Hepatocyte (in vitro differentiated cells): ENCODE results near the gene MYO1B. TPM values are rescaled to one million over a fixed set of nuclear protein-coding genes. Genes with fewer than 3 reads are reported as not detected.

ENCODE experiments used
- DNase-seq: peaks from one replicate; pipeline ENCODE4 v3.0.0-alpha.2; 2016; ENCODE audit warnings: low spot score
- H2AFZ ChIP-seq: fragments of 200-600 bp; sonication (generic); 2 replicates; pipeline ENCODE4 v1.6.0; 2016; ENCODE audit warnings: antibody characterized with exemption, mild to moderate bottlenecking
- H3K27ac ChIP-seq: fragments of 200-600 bp; sonication (generic); 2 replicates; pipeline ENCODE4 v1.5.1; 2016; ENCODE audit warnings: mild to moderate bottlenecking
- H3K27me3 ChIP-seq: fragments of 200-600 bp; sonication (generic); 2 replicates; pipeline ENCODE4 v1.6.1; 2016
- H3K36me3 ChIP-seq: fragments of 200-600 bp; sonication (generic); replicated peaks from 2 replicates; pipeline ENCODE4 v1.5.1; 2016; ENCODE audit warnings: low read depth; ENCODE audit not compliant: insufficient read depth
- H3K4me1 ChIP-seq: fragments of 200-600 bp; sonication (generic); 2 replicates; pipeline ENCODE4 v1.5.1; 2016; ENCODE audit warnings: mild to moderate bottlenecking, moderate library complexity; ENCODE audit not compliant: insufficient read depth
- H3K4me2 ChIP-seq: fragments of 200-600 bp; sonication (generic); 2 replicates; pipeline ENCODE4 v1.6.0; 2016
- H3K4me3 ChIP-seq: fragments of 200-600 bp; sonication (generic); 2 replicates; pipeline ENCODE4 v1.5.1; 2016; ENCODE audit warnings: mild to moderate bottlenecking
- H3K79me2 ChIP-seq: fragments of 200-600 bp; sonication (generic); 2 replicates; pipeline ENCODE4 v1.6.0; 2017; ENCODE audit warnings: mild to moderate bottlenecking
- H3K9me2 ChIP-seq: fragments of 200-600 bp; sonication (generic); replicated peaks from 2 replicates; pipeline ENCODE4 v1.6.0; 2017; ENCODE audit warnings: mild to moderate bottlenecking; ENCODE audit not compliant: insufficient read depth
- H3K9me3 ChIP-seq: fragments of 200-600 bp; sonication (generic); 2 replicates; pipeline ENCODE4 v1.5.1; 2016; ENCODE audit warnings: low read depth, mild to moderate bottlenecking
- H4K20me1 ChIP-seq: fragments of 200-600 bp; sonication (generic); 2 replicates; pipeline ENCODE4 v1.6.0; 2016; ENCODE audit warnings: mild to moderate bottlenecking; ENCODE audit not compliant: insufficient read depth, poor library complexity, severe bottlenecking
- CTCF ChIP-seq: fragments of 200-600 bp; sonication (generic); IDR thresholded peaks from 2 replicates; pipeline ENCODE4 v1.5.1; 2016; ENCODE audit warnings: antibody characterized with exemption, mild to moderate bottlenecking; ENCODE audit not compliant: poor library complexity
- EZH2 ChIP-seq: fragments of 200-600 bp; sonication (generic); IDR thresholded peaks from 2 replicates; pipeline ENCODE4 v1.6.1; 2016; ENCODE audit warnings: antibody characterized with exemption, mild to moderate bottlenecking, borderline replicate concordance
- EZH2phosphoT487 ChIP-seq: fragments of 200-600 bp; sonication (generic); IDR thresholded peaks from one replicate; pipeline ENCODE4 v1.6.1; 2018; ENCODE audit warnings: antibody characterized with exemption, mild to moderate bottlenecking, low read depth, moderate library complexity; ENCODE audit not compliant: unreplicated experiment, severe bottlenecking
- WGBS: methylation state at CpG from one replicate; pipeline ENCODE4 v1.1.6; 2016; ENCODE audit warnings: low lambda C conversion rate; ENCODE audit errors: missing lambda C conversion rate; 5-methylcytosine and 5-hydroxymethylcytosine counted together
- polyA plus RNA-seq: library from polyadenylated mRNA; unstranded; fragments of >200 nt; fragmentation: Nextera tagmentation; extraction: Ambion mirVana; gene quantifications from 2 replicates; pipeline ENCODE4 v1.2.1, GENCODE V29; 2016
- total RNA-seq: library from RNA; depleted of rRNA; stranded (reverse); fragments of >200 nt; gene quantifications from 2 replicates; pipeline ENCODE4 v1.2.3, GENCODE V29; 2014

The MYO1B gene
- total and polyA plus RNA-seq, 2 experiments from 2014 or later = 43.4 to 91.6 TPM

- Histone ChIP-seq H2AFZ (no peak overlapping the region), H4K20me1 (no peaks in the 10 kb centered on the region), H3K27me3 (no peaks in the 10 kb centered on the region), H3K4me1 (no peaks in the 10 kb centered on the region), H3K79me2 (peaks cover 3% of the 10 kb centered on the region), H3K4me2 (no peak overlapping the region), H3K4me3 (no peak overlapping the region), H3K9me2 (no peaks in the 10 kb centered on the region), H3K9me3 (no peaks in the 10 kb centered on the region), H3K27ac (no peak overlapping the region), H3K36me3 (no peaks in the 10 kb centered on the region)
- DNase-seq = no peak
- TF ChIP-seq CTCF = no peak
- WGBS = 77% methylated on average over 2 of the region's 2 CpGs
These were observed 113.9 kb downstream of the MYO1B start for GRCh38 chr2:191359133-191359532.

- peaks cover 3% of the 10 kb centered on the region for H3K79me2 ChIP-seq
- no peak for DNase-seq
- H3K4me2 ChIP-seq = no peak overlapping the region
- H3K9me3 ChIP-seq = no peaks in the 10 kb centered on the region
- no peaks in the 10 kb centered on the region for H3K4me1 ChIP-seq
- no peaks in the 10 kb centered on the region for H3K9me2 ChIP-seq
- no peak overlapping the region for H2AFZ ChIP-seq
- WGBS = 98% methylated on average over 2 of the region's 2 CpGs
- H3K4me3 ChIP-seq = no peak overlapping the region
- H3K27ac ChIP-seq = no peak overlapping the region
- TF ChIP-seq EZH2phosphoT487 (no peak), CTCF (no peak)
- no peaks in the 10 kb centered on the region for H3K36me3 ChIP-seq
- no peaks in the 10 kb centered on the region for H3K27me3 ChIP-seq
- no peaks in the 10 kb centered on the region for H4K20me1 ChIP-seq
These were observed 115.7 kb downstream of the MYO1B start for GRCh38 chr2:191360918-191361317.

- WGBS = 74% methylated on average over 2 of the region's 2 CpGs
- H3K4me2 ChIP-seq = no peak overlapping the region
- H2AFZ ChIP-seq = no peak overlapping the region
- H3K9me2 ChIP-seq = no peaks in the 10 kb centered on the region
- H3K4me1 ChIP-seq = no peaks in the 10 kb centered on the region
- no peaks in the 10 kb centered on the region for H3K36me3 ChIP-seq
- H3K27ac ChIP-seq = no peak overlapping the region
- H3K4me3 ChIP-seq = no peak overlapping the region
- H3K9me3 ChIP-seq = no peaks in the 10 kb centered on the region
- no peaks in the 10 kb centered on the region for H3K27me3 ChIP-seq
- no peaks in the 10 kb centered on the region for H3K79me2 ChIP-seq
- TF ChIP-seq EZH2phosphoT487 (no peak), CTCF (no peak), EZH2 (no peak)
- no peak for DNase-seq
- H4K20me1 ChIP-seq = no peaks in the 10 kb centered on the region
These were observed 117.6 kb downstream of the MYO1B start for GRCh38 chr2:191362841-191363240.

GRCh38 chr2:191363267-191363666 lies 118.1 kb downstream of the MYO1B start:
- WGBS = 90% methylated on average over 3 of the region's 3 CpGs
- Histone ChIP-seq H2AFZ (no peak overlapping the region), H3K4me1 (no peaks in the 10 kb centered on the region), H3K27ac (no peak overlapping the region), H3K79me2 (no peaks in the 10 kb centered on the region), H3K27me3 (no peaks in the 10 kb centered on the region), H3K4me2 (no peak overlapping the region), H3K9me2 (no peaks in the 10 kb centered on the region), H4K20me1 (no peaks in the 10 kb centered on the region), H3K36me3 (no peaks in the 10 kb centered on the region), H3K4me3 (no peak overlapping the region), H3K9me3 (no peaks in the 10 kb centered on the region)
- no peak for DNase-seq
- TF ChIP-seq EZH2 (no peak), CTCF (no peak), EZH2phosphoT487 (no peak)
